Islet of Langerhans (tissue), 1 donor: ENCODE measurements around the gene ZNF304.

Experiments
- FAIRE-seq: peaks from one replicate; lab custom pipeline; 2011; peaks lifted over from hg19 to GRCh38; lab: Jason Lieb, UNC

The ZNF304 gene

GRCh38 chr19:57350877-57351805 is at the start of gene ZNF304:
TSS of gene ZNF304 (plus strand) at chr19:57351271. CDS start at chr19:57351665, 394 bp downstream.
- peak; percentile 86 for FAIRE-seq

GRCh38 chr19:57302020-57302465 is 49.0 kb upstream of the ZNF304 start:
- no peak for FAIRE-seq

DNA sequence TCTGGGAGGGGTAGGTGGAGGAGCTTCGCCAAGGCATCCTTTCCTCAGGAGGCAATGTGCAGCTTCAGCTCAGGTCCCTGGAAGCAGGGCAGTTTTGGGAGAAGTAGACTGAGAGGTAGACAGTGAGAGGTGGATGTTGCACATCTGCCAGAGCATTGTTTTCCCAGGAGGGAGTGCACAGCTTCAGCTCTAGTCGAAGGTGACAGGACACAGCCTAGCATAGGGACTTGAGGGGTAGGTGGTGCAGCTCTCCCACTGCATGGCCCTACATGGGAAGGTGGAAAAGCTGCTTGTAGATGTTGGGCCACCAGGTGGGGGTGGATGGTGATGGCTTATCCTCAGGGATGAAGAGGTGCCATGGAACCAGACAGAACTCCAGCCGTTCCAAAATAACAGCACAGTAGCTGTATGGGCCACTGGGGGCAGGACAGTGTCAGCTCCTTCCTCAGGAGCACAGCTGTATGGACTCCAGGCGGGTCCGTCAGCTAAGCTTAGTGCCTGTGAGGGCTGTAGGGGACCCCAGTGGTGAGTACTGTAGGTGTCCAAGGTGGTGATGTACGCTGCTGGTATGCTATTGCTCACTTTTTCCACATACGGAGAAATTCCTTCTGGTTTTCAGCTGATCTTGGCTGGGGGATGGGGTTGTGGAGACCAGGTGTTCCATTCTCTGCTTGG is 48.2 kb upstream of the ZNF304 start:
- FAIRE-seq, result no peak

GRCh38 chr19:57305056-57305455 is 46.0 kb upstream of the ZNF304 start:
- FAIRE-seq, result no peak

- no peak for FAIRE-seq
These were observed 42.6 kb upstream of the ZNF304 start for GRCh38 chr19:57308514-57308913.

- no peak for FAIRE-seq
These were observed 40.3 kb upstream of the ZNF304 start for GRCh38 chr19:57310792-57311191.

GRCh38 chr19:57314146-57314545 is 36.9 kb upstream of the ZNF304 start:
- FAIRE-seq, result no peak

DNA sequence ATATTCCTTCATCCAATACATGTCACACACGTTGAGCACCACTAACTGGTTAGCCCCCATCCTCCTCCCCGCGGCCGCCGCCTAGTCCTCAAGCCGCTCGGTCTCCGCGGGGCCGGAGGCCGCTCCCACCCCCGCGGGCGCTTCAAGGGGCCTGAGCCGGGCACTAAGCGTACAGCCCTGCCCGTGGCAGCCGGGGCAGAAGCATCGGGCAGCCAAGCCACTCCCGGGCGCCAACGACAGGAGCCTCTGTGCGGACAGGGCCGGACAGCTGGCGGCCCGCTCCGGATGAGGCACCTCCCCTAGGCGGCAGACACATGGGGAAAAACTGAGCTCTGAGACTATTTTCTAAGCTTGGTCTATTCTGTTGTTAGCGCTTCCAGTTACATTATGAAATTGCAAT is 33.6 kb upstream of the ZNF304 start:
- no peak for FAIRE-seq

DNA sequence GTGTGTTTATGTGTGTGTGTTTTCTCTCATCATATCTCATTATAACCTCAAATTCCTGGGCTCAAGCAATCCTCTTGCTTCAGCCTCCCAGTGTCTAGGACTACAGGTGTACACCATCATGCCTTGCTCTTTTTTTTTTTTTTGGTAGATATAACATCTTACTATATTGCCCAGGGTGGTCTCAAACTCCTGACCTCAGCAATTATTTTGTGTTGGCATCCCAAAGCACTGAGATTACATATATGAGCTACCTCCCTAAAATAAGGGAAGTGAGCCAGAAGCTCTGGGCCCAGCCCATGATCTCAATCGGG is 31.2 kb upstream of the ZNF304 start:
- no peak for FAIRE-seq

DNA sequence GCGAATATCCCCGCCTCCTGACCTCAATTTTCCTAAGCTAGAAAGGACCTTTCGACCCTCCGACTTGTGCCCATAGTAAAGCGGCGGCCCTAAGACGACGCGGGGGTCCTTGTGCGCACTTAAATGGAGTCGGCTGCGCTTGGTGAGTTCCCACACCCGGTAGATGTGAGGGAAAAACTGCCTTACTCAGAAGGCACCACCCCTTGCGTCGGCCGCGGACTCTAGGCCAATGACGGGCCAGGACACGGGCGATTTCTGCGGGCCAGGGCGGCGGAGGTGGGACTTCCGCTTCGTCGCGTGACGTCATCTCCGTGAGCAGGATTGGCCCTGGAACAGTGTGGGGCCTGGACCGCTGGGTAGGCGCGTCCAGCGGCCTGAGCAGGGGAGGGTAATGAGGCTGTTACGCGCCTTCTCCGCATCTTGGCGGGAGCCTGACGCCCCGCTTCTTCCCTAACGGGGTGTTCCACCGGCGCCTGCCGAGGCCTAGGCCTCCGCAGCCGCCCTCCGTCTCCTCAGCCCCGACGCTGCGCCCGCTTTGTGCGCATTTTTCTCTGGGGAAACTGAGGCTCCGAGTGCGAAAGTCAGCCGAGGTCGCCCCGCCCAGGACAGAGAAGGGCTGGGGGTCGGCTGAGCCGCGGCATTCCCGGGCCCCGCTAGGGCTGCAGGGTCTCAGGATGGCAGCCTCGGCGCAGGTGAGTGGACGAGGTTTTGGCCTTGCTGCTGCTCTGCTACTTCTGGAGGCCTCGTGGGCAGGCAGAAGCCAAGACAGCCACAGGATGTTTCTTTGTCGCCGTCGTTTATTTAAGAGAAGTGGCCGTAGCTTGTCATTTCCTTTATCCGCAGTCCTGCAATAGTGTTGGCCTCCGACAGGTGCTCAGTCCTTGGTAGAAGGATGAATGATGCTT is 30.6 kb upstream of the ZNF304 start, which contains the start of gene ZNF543:
Gene ZNF543 (plus strand): TSS at position 293 of the 905 bp plus-strand sequence. CDS start 382 bp downstream, at position 675.
- peak; percentile 9 for FAIRE-seq

DNA sequence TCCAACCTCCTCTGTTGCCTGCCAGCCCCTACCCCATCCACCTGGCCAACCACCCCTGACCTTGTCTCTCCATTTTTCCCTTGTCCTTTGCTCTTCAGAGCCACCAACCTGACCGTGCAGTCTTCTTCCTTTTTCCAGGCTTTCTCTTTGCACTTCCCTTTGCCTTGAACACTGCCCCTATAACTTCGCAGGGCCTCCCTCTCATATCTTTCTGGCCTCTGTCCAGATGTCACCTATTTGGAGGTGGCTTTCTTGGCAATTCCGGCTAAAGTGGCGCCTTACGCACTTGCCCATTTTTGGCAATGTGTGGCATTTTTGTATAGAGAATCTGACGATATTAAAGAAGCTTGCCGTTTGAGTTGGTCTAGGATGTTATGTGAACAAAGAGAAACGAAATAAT is 30.0 kb upstream of the ZNF304 start:
- FAIRE-seq, result no peak

- FAIRE-seq, result no peak
These were observed 29.3 kb upstream of the ZNF304 start for GRCh38 chr19:57321751-57322150.

- FAIRE-seq, result no peak
These were observed 26.1 kb upstream of the ZNF304 start for GRCh38 chr19:57324992-57325391.

DNA sequence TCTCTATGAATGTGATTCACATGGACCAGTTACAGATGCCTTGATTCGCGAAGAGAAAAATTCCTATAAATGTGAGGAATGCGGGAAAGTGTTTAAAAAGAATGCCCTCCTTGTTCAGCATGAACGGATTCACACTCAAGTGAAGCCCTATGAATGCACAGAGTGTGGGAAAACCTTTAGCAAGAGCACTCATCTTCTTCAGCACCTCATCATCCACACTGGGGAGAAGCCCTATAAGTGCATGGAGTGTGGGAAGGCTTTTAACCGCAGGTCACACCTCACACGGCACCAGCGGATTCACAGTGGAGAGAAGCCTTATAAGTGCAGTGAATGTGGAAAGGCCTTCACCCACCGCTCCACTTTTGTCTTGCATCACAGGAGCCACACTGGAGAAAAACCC is 23.1 kb upstream of the ZNF304 start:
- FAIRE-seq, result no peak

DNA sequence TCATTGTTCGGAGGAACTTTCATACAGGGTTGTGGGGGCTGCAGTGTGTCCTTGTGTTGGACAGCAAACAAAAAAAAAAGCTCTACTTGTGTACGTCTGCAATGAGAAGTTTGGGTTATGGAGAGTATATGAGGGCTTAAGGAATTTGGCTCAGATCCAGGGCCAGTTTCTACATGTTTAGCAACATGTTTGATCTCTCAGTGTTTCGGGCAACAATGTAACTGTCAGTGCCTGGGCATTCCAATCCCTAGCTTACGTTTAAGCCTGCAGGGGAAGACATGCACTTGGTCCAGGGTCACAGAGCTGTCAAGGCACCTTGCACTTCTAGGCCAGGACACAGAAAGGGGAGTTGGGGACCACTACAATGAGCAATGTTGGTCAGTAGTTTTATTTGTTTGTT is 16.9 kb upstream of the ZNF304 start:
- no peak for FAIRE-seq

DNA sequence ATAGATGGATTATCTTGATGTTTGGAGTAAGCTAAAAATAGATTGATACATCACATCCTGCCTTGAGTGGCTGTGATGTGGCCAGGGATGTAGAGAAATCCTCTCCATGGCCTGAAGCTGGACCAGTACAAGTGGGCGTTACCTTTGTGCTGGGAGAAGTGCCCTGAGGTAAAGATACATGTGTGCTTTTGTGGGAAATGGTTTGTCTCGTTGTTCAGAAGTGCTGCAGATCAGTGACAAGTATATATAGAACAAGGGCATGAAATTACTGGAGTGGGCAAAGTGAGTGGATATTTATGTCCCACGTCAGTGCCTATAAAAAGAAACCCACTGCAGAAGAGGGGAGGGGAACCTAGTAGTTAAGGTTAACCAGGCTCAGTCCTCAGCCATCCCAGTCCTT is 12.2 kb upstream of the ZNF304 start:
- FAIRE-seq, result no peak

DNA sequence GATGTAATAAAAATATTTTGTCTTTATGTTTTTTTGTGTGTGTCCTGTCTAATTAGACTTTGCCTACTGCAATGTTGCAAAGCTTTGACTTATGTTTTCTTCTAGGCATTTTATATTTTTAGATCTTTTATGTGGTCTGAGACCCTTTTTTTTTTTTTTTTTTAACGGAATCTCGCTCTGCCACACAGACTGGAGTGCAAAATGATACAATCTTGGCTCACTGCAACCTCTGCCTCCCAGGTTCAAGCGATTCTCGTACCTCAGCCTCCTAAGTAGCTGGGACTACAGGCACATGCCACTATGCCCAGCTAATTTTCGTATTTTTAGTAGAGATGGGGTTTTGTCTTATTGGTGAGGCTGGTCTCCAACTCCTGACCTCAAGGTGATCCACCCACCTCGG is 8.5 kb upstream of the ZNF304 start:
- FAIRE-seq, result no peak

DNA sequence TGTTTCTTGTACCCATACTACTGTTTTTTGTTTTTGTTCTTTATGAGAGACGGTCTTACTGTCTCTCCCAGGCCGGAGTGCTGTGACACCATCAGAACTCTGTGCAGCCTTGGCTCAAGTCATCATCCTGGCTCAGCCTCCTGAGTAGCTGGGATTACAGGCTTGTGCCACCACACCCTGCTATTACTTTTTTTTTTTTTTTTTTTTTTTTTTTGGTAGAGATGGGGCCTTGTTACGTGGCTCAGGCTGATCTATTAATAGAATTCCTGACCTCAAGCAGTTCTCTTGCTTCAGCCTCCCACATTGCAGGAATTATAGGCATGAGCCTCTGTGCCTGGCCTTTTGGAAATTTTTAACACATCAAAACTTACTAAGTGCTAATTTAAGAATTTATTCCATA is 2.9 kb upstream of the ZNF304 start:
- FAIRE-seq, result no peak

GRCh38 chr19:57351867-57352266 is 796 bp downstream of the ZNF304 start:
- no peak for FAIRE-seq

GRCh38 chr19:57355916-57356315 is 4.8 kb downstream of the ZNF304 start:
- no peak for FAIRE-seq

DNA sequence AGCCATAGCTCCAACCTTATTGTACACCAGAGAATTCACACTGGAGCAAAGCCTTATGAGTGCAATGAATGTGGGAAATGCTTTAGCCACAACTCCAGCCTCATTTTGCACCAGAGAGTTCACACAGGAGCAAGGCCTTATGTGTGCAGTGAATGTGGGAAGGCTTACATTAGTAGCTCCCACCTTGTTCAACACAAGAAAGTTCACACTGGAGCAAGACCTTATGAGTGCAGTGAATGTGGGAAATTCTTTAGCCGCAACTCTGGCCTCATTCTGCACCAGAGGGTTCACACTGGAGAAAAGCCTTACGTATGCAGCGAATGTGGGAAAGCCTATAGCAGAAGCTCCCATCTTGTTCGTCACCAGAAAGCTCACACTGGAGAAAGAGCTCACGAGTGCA is 6.3 kb downstream of the ZNF304 start:
- FAIRE-seq, result no peak

- FAIRE-seq, result no peak
These were observed 8.2 kb downstream of the ZNF304 start for GRCh38 chr19:57359300-57359699.

DNA sequence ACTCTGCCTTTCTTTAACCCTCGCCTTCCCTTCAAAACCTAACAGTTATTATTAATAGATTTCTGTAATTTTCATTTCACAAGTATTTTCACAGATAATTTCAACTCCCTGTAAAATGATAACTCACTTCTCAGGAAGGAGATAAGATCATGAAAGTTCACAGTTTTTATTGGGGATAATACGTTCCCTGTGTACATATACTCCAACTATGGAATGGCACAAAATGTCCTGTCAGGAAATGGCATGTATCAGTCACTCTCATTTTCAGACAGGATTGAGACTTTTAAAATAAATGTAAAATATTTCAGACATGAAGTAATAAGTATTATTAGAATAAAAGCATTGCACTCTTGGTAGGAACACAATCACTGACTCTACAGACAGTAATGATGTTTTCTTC is 11.3 kb downstream of the ZNF304 start:
- peak; percentile 30 for FAIRE-seq
